HPDE6-E6E7 (cell line): Measurements from ENCODE around the gene SEMA4G.
"Not testable (repeated sequence)": the region's sequence is repeated elsewhere in the genome, so short reads cannot be mapped to it uniquely, and the experiment has no call there.

ENCODE experiments used
- DNase-seq: peaks from one replicate; pipeline ENCODE4 v3.0.0; 2011; ENCODE audit warnings: missing footprints; ENCODE audit errors: extremely low spot score

SEMA4G gene

DNA sequence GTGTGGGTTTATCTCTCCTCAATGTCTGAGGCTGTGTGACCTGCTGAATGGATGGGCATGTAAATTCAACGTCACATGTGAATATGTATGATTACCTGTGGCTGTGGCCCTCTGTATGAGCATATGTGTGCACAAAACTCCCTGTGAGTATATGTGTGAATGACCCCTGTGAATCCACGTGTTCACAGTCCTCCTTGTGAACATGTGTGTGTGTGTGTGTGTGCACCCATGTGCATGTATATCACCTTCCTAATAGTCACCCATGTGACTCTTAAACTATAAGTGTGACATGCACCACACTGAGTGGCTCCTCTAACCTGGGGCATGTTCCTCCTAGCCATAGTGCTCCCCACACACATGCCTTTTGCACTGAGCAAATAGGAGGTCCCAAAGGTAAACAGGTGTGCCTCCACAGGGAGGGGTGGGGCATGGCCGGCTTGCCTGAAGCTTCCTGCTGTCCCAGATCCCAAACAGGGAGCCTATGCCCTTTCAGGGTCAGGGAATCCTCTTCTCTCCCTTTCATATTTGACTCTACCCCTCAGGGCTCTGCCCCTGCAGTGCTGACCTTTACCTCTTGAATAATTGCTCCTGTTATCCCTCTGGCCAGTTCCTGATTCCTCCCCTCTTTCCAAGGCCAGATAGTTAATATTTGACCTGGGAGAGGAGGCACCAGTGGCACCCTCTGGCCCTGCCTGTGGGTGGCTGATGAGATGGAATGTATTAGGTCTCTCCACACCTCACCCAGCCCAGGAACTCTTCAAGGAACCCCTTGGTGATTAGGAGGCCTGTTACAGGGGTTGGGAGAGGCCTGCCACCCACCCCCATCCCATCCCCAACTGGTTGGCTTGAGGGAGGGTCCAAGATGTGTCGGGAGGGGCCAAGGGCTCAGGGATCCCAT lies 1.9 kb downstream of the SEMA4G start:
- no peak for DNase-seq

DNA sequence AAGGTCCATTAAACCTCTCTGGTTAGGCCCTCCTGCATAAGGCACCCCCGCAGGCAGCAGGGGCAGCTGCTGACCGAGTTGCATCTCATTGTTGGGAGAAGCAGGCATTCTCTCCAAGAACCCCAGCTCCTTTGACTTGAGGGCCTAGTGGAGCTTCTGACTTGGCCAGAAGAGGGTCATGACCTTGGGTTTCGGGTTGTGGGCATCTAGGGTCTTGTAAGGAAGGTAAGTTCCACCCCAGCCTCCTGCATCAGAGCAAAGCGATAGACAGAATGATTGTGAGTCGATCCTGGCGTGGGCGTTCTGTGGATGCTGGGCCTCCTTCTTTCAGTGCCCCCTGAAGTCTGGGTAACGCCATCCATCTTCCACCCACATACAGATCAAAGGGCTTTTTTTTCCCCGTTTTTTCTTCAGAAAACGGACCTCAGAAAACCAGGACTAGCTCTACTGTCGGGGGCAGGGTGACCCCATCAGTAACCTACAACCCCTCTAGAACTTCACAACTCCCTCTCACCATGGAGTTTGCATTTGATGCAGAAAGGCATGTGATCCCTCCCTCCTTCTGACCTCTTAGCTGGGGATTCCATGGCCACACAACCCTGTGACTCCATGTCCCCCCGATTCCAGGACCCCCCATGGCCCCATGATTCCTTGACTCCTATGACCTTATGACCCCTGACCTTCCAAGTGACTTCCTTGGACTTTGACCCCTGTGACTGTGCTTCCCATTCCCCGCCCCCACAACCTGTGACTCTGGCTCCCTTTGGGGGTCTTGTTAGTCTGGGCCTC lies 3.0 kb downstream of the SEMA4G start:
- no peak for DNase-seq

DNA sequence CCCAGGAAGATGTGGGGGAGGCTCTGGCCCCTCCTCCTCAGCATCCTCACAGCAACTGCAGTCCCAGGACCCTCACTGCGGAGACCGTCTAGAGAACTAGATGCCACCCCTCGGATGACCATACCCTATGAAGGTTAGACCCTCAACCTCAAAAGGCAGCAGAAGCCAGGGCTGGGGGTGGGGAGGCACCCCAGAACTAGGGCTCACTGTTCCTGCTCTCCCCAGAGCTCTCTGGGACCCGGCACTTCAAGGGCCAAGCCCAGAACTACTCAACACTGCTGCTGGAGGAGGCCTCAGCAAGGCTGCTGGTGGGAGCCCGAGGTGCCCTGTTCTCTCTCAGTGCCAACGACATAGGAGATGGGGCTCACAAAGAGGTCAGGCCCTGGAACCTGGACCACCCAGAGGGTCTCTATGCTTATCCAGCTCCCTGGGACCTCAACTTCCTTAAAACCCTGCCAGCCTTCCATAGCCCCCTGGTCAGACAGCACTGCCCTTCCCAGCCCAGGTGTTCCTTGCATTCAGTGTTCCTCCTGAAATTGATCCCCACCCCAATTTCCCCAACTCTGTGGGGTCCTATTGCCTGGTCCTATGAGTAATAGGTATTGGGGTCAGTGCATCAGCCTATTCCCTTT lies 3.7 kb downstream of the SEMA4G start:
- DNase-seq, result no peak

DNA sequence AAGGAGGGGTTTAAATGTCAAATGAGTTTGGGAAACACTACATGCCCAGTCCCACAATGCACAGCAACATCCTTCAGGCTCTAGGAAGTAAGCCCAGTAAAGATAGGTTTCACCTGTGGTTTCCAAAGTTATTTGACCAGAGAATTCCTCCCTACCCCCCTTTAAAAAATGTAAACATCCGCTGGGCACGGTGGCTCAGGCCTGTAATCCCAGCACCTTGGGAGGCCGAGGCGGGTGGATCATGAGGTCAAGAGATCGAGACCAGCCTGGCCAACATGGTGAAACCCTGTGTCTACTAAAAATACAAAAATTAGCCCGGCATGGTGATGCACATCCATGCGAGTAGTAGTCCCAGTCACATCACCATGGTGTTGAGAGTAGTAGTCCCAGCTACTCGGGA lies 6.1 kb downstream of the SEMA4G start:
- DNase-seq, result not testable (repeated sequence)

DNA sequence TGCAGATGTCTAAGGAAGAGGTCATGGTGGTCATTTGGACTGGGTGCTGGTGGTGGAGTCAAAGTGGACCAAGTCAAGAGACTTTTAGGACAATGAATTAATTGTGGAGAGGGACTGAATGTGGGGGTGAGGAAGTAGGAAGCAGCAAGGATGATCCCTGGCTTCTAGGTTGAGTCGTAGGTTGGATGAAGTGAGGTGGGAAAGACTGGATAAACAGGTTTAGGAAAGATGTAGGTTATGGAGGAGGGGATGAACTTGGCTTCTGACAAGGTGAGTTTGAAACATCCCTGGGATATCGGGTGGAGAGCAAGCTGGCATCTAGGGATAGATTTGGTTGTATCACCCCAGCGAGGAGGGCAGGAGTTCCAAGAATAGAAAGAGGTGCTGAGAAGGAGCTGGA lies 7.6 kb downstream of the SEMA4G start:
- DNase-seq, result no peak

DNA sequence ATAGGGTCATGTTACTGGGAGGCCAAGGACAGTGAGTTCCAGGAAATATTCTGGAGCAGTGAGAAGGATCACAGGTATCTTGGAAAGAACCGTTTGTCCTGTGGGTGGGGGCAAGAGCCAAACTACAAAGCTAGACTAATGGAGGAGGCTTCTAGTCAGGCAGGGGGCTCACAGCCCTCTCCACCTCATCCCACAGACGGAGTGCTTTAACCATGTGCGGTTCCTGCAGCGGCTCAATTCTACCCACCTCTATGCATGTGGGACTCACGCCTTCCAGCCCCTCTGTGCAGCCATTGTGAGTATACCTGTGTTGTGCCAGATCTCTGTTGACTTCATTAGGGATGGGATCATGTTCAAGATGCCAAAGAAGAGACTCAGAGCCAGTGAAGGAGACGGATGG lies 8.1 kb downstream of the SEMA4G start:
- DNase-seq, result no peak

DNA sequence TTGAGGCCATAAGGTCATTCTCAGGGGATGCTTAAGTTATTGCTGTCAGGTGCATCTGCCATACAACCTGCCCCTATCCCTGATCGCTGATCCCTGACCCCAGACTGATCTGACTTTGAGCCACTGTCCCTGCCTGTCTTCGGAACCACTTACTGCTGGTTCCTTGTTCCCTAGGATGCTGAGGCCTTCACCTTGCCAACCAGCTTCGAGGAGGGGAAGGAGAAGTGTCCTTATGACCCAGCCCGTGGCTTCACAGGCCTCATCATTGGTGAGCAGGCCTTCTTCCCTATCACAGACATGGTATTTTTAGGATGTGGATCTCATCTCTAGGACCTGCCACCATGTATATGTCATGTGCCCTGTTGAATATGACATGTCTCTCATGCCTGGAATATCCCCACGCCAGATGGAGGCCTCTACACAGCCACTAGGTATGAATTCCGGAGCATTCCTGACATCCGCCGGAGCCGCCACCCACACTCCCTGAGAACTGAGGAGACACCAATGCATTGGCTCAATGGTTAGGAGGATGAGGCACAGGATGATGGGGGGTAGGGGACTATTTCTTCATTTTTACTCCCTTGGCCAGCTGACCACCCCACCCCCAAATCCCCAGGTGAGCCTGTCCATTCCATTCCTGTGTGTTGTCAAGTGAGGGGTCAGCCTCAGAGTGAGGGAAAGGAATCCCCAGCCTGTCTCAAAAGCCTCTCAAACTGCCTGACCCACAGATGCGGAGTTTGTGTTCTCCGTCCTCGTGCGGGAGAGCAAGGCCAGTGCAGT lies 9.0 kb downstream of the SEMA4G start:
- no peak for DNase-seq

DNA sequence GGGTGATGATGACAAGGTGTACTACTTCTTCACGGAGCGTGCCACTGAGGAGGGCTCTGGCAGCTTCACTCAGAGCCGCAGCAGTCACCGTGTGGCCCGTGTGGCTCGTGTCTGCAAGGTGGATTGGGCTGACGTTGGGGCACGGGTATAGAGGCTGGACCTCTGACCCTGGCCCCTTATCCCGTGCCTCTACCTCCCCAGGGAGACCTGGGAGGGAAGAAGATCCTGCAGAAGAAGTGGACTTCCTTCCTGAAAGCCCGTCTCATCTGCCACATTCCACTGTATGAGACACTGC lies 9.5 kb downstream of the SEMA4G start:
- DNase-seq, result no peak

DNA sequence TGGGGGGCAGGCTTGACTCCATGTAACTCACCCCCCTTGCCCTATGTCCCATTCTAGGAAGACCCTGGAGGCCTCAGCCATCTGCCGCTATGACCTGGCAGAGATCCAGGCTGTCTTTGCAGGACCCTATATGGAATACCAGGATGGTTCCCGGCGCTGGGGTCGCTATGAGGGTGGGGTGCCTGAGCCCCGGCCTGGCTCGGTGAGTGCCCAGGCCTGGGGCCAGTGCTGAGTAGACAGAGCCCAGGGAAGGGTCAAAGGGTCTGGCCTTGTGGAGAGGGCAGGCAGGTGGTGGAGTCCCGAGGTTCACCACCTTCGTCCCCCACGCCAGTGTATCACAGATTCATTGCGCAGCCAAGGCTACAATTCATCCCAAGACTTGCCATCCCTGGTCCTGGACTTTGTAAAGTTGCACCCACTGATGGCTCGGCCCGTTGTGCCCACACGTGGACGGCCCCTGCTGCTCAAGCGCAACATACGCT lies 10.5 kb downstream of the SEMA4G start:
- no peak for DNase-seq

DNA sequence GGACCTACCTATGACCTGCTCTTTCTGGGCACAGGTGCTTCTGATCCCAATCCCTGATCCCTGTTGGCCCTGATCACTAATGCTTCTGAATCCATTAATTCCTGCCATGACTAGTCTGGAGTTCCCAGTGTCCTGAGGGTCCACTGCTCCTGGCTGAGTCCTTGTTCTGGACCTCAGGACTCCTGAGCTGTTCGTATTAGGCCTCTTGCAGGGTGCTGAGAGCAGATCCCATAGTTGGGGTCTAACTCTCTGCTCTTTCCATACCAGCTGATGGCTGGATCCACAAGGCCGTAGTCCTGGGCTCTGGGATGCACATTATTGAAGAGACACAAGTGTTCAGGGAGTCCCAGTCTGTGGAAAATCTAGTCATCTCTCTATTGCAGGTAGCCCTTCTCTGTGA lies 11.0 kb downstream of the SEMA4G start:
- no peak for DNase-seq

DNA sequence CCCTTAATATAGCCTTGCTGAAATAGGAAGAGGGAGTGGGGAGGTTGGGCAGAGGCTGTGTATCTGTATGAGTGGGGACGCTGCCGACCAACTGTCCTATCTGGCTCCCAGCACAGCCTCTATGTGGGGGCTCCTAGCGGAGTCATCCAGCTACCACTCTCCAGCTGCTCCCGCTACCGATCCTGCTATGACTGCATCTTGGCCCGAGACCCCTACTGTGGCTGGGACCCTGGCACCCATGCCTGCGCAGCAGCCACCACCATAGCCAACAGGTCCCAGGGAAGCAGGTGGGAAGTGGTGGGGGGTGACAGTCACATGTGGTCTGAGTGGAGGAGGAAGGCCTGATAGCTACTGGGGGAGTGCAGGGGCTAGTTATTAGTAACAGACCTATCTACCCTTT lies 11.4 kb downstream of the SEMA4G start:
- no peak for DNase-seq

DNA sequence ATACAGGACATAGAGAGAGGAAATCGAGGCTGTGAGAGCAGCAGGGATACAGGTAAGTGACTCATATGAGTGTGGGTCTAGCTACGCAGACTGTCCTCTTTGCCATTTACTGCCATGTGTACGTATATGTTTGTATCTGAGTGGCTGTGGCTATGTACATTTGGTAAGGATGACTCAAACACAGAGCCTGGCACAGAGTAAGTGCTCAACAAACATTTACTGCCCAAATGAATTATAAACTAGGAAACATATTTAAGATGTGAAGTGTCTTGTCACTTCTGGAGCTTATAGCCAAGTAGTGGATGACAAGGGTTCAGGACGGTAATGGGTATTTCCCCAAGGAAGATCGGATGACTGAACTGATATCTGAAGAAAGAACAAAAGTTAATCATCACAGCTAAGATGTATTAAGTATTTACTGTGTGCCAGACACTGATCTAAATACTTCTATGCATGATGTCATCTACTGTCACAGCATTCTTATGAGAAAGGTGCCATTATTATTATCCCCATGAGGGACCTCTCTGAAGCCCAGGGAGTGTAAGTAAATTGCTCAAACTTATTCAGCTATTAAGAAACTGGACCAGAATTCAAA lies 12.0 kb downstream of the SEMA4G start:
- no peak for DNase-seq

DNA sequence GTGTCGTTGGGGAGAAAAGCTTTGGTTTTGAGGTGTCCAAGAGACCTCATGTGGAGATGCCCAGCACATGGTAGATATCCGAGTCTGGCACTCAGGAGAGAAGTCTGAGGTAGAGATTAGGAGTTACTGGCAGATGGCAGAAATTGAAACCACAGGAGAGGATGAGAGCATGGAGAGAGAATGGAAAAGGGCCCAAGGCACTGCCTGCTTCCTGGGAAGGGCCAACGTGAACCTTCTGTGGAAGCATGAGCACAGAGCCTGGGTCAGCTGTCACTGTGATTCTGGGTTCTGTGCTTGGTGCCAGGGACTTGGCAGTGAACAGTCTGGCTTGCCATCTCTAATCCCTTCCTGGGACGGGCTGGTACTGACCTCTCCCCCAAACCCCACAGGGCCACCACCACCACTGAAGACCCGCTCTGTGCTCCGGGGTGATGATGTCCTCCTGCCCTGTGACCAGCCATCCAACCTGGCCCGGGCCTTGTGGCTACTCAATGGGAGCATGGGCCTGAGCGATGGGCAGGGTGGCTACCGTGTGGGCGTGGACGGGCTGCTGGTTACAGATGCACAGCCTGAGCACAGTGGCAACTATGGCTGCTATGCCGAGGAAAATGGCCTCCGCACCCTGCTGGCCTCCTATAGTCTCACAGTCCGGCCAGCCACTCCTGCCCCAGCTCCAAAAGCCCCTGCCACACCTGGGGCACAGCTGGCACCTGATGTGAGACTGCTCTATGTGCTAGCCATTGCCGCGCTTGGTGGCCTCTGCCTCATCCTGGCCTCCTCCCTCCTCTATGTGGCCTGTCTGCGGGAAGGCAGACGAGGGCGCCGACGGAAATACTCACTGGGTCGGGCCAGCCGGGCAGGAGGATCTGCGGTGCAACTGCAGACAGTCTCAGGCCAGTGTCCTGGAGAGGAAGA lies 13.9 kb downstream of the SEMA4G start:
- DNase-seq, result no peak

DNA sequence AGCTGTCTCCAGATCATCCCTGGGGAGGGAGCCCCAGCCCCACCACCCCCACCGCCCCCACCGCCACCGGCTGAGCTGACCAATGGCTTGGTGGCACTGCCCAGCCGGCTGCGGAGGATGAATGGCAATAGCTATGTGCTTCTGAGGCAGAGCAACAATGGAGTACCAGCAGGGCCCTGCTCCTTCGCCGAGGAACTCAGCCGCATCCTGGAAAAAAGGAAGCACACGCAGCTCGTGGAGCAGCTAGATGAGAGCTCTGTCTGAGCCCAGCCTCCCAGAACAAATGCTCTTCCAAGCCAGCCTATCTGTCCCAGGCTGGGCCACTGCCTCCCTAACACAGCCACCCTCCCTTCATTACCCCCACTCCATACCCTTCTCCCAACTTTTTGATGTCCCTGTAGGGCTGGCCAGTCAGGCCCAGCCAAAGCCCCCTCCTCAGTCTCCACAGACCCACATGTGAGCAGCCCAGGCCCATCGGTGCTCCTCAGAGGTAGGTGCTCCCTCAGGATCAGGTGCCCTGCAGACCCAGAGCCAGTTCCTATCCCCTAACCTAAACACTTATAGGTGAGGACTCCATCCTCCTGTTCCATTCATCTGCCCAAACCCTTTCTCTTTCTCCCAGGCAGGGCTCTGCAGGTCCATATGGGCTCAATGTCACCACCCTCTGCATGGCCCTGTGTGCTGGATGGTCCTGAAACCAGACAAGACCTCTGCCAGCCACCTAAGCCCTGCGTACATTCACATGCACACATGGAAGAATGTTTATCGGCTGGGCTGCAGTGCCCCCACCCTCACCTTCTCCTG lies 14.8 kb downstream of the SEMA4G start:
- DNase-seq, result no peak

DNA sequence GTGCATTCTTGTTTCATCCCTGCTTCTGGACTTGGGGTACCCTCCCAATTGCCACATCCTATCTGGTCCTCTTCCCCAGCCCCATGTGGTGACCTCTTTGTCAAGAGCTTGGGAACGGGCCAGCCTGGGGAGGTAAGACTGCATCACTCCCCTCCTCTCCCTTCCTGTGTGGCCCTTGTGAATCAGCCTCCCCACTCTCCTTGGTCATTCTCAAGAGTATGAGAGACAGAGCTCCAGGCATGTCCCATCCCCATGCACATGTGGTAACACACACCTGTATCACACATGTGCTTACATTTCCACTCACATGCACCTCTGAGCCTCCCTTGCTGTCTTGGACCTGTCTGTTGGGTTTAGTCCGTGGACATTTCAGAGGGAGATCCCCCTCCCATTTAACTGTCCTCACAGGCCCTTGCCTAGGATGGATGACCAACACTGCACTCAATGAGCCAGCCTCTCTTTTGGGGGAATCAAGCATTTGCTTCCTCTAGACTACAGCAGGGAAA lies 15.4 kb downstream of the SEMA4G start:
- DNase-seq, result no peak

DNA sequence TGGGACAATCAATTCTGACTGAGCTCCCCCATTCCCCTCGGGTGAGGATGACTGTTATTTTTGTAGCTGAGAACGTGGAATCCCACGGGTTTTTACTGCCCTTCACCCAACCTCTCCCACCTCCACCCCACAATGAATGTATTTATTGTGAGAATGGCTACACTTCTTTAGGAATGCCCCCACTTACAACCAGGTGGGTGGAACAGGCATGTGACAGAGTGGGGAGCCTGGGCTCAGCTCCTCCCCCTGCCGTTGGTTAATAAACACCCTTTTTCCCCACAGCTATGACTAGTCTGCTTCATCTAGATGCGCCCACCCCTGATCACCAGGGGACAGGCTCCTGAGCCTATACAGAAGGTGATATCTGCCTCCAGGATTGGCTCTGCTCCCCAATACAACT lies 16.0 kb downstream of the SEMA4G start:
- DNase-seq, result no peak

DNA sequence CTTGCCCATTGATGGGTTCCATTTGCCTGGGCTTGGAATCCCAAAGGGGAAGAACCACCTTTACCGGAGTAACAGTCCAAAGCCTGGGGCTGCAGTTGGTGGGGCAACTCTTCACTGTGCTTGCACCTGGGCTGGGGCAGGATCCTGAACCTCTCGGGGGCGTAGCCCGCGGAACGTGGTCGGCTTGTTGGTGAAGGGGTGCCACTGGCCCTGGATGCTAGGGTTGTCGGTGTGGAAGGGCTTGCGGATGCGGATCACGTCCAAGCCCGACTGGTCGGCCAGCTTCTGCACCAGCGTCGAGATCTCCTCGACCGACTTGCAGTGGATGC lies 17.3 kb downstream of the SEMA4G start:
- no peak for DNase-seq

DNA sequence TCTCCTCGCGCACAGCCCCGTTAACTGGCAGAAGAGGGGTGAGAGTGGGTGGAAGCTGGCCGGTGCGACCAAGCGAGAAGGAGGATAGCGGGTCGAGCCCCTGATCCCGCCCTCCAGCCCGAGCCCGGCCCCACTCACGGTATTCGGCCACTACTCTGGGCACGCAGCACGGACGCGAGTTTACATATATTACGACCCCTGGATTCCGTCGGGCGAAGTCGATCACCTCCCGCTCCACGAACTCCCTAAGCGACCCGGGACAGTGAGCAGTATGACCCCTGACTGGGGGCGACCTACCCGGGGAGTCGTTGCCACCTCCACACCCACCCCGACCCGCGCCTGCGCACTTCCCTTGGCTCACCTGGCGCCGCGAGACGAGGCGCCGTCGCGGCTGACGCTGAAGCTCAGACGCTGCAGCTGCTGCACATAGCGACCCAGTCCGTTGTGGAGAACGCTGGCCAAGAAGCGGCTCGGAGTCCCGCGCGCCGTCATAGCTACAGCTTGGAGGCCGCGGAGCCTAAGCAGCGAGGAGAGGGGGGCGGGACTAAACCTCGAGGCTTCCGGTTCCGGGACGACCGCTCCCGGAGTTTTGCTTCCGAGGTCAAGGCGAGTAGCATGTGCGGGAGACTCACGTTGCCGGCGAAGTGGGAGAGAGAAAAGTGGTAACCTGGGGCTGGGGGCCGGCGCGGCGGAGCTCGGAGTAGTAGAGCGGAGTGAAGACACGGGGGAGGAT lies 17.8 kb downstream of the SEMA4G start, which contains the start of the genes MRPL43 and TWNK:
Gene MRPL43 (minus strand): TSS at position 546 of the 733 bp plus-strand sequence. CDS start 54 bp downstream, at position 492.
Gene TWNK (plus strand): TSS at position 592 of the 733 bp plus-strand sequence. CDS start 668 bp downstream, outside the sequence.
- DNase-seq, result peak; percentile 81

DNA sequence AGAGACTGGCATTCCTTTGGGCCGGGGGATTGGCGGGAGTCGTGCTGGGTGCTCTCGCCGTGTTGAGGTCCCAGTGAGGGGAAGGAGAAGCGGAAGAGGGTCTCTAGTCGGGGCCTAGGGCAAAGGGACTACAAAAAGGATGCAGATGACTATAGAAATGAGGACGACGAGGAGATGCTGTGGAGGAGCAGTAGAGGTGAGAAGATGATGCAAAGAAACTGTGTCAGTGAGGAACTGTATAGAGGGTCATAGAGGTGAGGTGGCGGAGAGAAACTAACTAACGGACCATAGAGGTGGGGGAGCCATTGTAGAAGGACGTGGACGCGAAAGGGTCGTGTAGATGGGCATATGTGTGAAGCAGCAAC lies 18.4 kb downstream of the SEMA4G start:
- DNase-seq, result no peak
